Aorta (tissue), 5 donors: ENCODE data around the gene HTRA3. TPM values are rescaled to one million over a fixed set of nuclear protein-coding genes. Genes with fewer than 3 reads are reported as not detected.

ENCODE experiments used
- ATAC-seq: fragments of 200-7000 bp; cut with Tn5 transposase; one replicate; pipeline ENCODE4 v1.9.1; 2022; ENCODE audit warnings: moderate library complexity; ENCODE audit not compliant: low FRiP score
- DNase-seq, 2 donors: peaks; one replicate each; pipeline ENCODE4 v3.0.0-alpha.2; 2020
- H3K27ac ChIP-seq, 2 donors: one replicate each; pipeline ENCODE4 v1.5.1; 2013; ENCODE audit warnings: low read length in 2 of 2, mild to moderate bottlenecking in 2 of 2, moderate library complexity in 2 of 2, control low read depth in 1 of 2, inconsistent platforms in 1 of 2, low read depth in 1 of 2
- H3K27me3 ChIP-seq, 2 donors: one replicate each; pipeline ENCODE4 v1.6.1; 2013; ENCODE audit warnings: control low read depth in 1 of 2, low read length in 1 of 2, mild to moderate bottlenecking in 1 of 2, moderate library complexity in 1 of 2; ENCODE audit not compliant: insufficient read depth in 2 of 2, control insufficient read depth in 1 of 2
- H3K36me3 ChIP-seq, 2 donors: one replicate each; pipeline ENCODE4 v1.6.1; 2013; ENCODE audit warnings: control low read depth in 1 of 2, low read length in 1 of 2, mild to moderate bottlenecking in 1 of 2; ENCODE audit not compliant: insufficient read depth in 2 of 2, control insufficient read depth in 1 of 2
- H3K4me1 ChIP-seq, 2 donors: one replicate each; pipeline ENCODE4 v1.6.1; 2013; ENCODE audit warnings: low read length in 2 of 2, control low read depth in 1 of 2, mild to moderate bottlenecking in 1 of 2, moderate library complexity in 1 of 2; ENCODE audit not compliant: insufficient read depth in 2 of 2, control insufficient read depth in 1 of 2
- H3K4me3 ChIP-seq, 2 donors: one replicate each; pipeline ENCODE4 v1.5.1; 2013; ENCODE audit warnings: low read length in 2 of 2, control low read depth in 1 of 2, mild to moderate bottlenecking in 1 of 2
- H3K9me3 ChIP-seq: one replicate; pipeline ENCODE4 v1.6.1; 2013; ENCODE audit warnings: mild to moderate bottlenecking, low read length; ENCODE audit not compliant: control insufficient read depth
- WGBS, 2 donors: extraction: QIAGEN DNeasy Blood & Tissue Kit; methylation state at CpG; one replicate each; pipeline ENCODE4 v1.1.7; 2013; 5-methylcytosine and 5-hydroxymethylcytosine counted together
- intact Hi-C, 2 donors: fragments of 100-400 bp; cut with DNase I; formaldehyde crosslinking; loops; one replicate each; pipeline versions ENCODE4 v1.14.2 to v1.15.0; 2022
- polyA plus RNA-seq, 2 donors: library from polyadenylated mRNA; stranded (reverse); fragments of 200-250 nt; gene quantifications; one replicate each; pipeline ENCODE4 v1.2.3, GENCODE V29; 2013
- total RNA-seq, 2 donors: library from RNA; stranded (reverse); fragmentation: NEBNext Ultra II Directional; extraction: Animal tissue kit (Norgen Biotek cat#: 25700); gene quantifications; one replicate each; pipeline ENCODE4 v1.2.1, GENCODE V29; 2021
- donor health status: healthy with polysubstance abuse.
- donor health status: Bipolar disorder and iron deficiency.
- donor health status: DM: no; HTN: no; CAD: no.
- donor health status: DM: no; HTN: no; CAD: no.
- donor health status: DM: yes; HTN: yes; CAD: no.

HTRA3 gene
- total and polyA plus RNA-seq, 4 donors: 1.1 to 129 (median 18.5) TPM

GRCh38 chr4:8238036-8238511 is 31.5 kb upstream of the HTRA3 start:
- ATAC-seq (no peak), DNase-seq (no peak)
- Histone ChIP-seq H3K9me3 (no peaks in the 10 kb centered on the region), H3K36me3 (no peaks in the 10 kb centered on the region), H3K27me3 (no peaks in the 10 kb centered on the region), H3K4me3 (no peak overlapping the region), H3K4me1 (no peaks in the 10 kb centered on the region), H3K27ac (no peak overlapping the region)
- intact Hi-C loops: loop anchor here in 1 of 2 donors (5.0 kb wide), 1 partner anchor 61 kb away; no protein-coding TSS in a partner anchor
- WGBS, 2 donors: 63 to 65% methylated on average over 14 of the region's 14 CpGs

- intact Hi-C loops: loop anchor here in 1 of 2 donors (5.0 kb wide), 1 partner anchor 61 kb away; no protein-coding TSS in a partner anchor
- H3K36me3 ChIP-seq: no peaks in the 10 kb centered on the region
- no peaks in the 10 kb centered on the region for H3K4me1 ChIP-seq
- no peak overlapping the region for H3K27ac ChIP-seq
- no peaks in the 10 kb centered on the region for H3K9me3 ChIP-seq
- H3K27me3 ChIP-seq: no peaks in the 10 kb centered on the region
- 51 to 55% methylated on average over 17 of the region's 17 CpGs for whole genome bisulfite sequencing, 2 donors
- ATAC-seq: no peak
- no peak for DNase-seq
- H3K4me3 ChIP-seq: no peak overlapping the region
These were observed 31.0 kb upstream of the HTRA3 start for GRCh38 chr4:8238515-8239053.

GRCh38 chr4:8239226-8239625 is 30.3 kb upstream of the HTRA3 start:
- DNase-seq (no peak), ATAC-seq (no peak)
- intact Hi-C loops: loop anchor here in 1 of 2 donors (5.0 kb wide), 1 partner anchor 62 kb away; no protein-coding TSS in a partner anchor
- Histone ChIP-seq H3K27me3 (no peaks in the 10 kb centered on the region), H3K27ac (no peak overlapping the region), H3K36me3 (no peaks in the 10 kb centered on the region), H3K4me3 (no peak overlapping the region), H3K9me3 (no peaks in the 10 kb centered on the region), H3K4me1 (no peaks in the 10 kb centered on the region)
- 97% methylated on average over 13 of the region's 13 CpGs for WGBS, 2 donors

GRCh38 chr4:8239661-8240060 is 29.9 kb upstream of the HTRA3 start:
- Histone ChIP-seq H3K27ac (no peak overlapping the region), H3K36me3 (no peaks in the 10 kb centered on the region), H3K27me3 (no peaks in the 10 kb centered on the region), H3K4me3 (no peak overlapping the region), H3K9me3 (no peaks in the 10 kb centered on the region), H3K4me1 (no peaks in the 10 kb centered on the region)
- intact Hi-C loops: loop anchor here (5.0 to 10.0 kb wide), 2 partner anchors 62 to 355 kb away; partner anchors contain the start of gene CPZ (in 1 of the 2)
- 93 to 94% methylated on average over 8 to 9 of the region's 9 CpGs for WGBS, 2 donors
- DNase-seq (no peak), ATAC-seq (no peak)

- DNase-seq: no peak
- Histone ChIP-seq H3K4me1 (no peaks in the 10 kb centered on the region), H3K9me3 (no peaks in the 10 kb centered on the region), H3K27ac (no peak overlapping the region), H3K27me3 (no peaks in the 10 kb centered on the region), H3K4me3 (no peak overlapping the region), H3K36me3 (no peaks in the 10 kb centered on the region)
- ATAC-seq: no peak
- intact Hi-C loops: loop anchor here in 1 of 2 donors (10.0 kb wide), 1 partner anchor 354 kb away; the partner anchor contains the start of gene CPZ
- 87 to 90% methylated on average over 26 of the region's 26 CpGs for WGBS, 2 donors
These were observed 29.1 kb upstream of the HTRA3 start for GRCh38 chr4:8240211-8241041.

GRCh38 chr4:8241211-8241779 is 28.3 kb upstream of the HTRA3 start:
- Histone ChIP-seq H3K36me3 (no peaks in the 10 kb centered on the region), H3K4me3 (no peak overlapping the region), H3K4me1 (no peaks in the 10 kb centered on the region), H3K27ac (no peak overlapping the region), H3K9me3 (no peaks in the 10 kb centered on the region), H3K27me3 (no peaks in the 10 kb centered on the region)
- 90 to 95% methylated on average over 14 of the region's 14 CpGs for WGBS, 2 donors
- DNase-seq (no peak), ATAC-seq (no peak)
- intact Hi-C loops: loop anchor here in 1 of 2 donors (10.0 kb wide), 1 partner anchor 354 kb away; the partner anchor contains the start of gene CPZ

GRCh38 chr4:8241895-8242696 is 27.5 kb upstream of the HTRA3 start:
- no peak overlapping the region for H3K4me3 ChIP-seq
- WGBS, 2 donors: 21 to 22% methylated on average over 29 of the region's 29 CpGs
- H3K27ac ChIP-seq: no peak overlapping the region
- intact Hi-C loops: loop anchor here (1.0 to 10.0 kb wide), 2 partner anchors 161 to 353 kb away; partner anchors contain the start of gene CPZ (in 1 of the 2)
- H3K27me3 ChIP-seq: no peaks in the 10 kb centered on the region
- no peaks in the 10 kb centered on the region for H3K4me1 ChIP-seq
- no peaks in the 10 kb centered on the region for H3K36me3 ChIP-seq
- DNase-seq (peak; percentile 91 to 96), ATAC-seq (peak; percentile 93)
- no peaks in the 10 kb centered on the region for H3K9me3 ChIP-seq
